ENCODE measurements around the gene ANKRD17. TPM values are rescaled to one million over a fixed set of nuclear protein-coding genes. Genes with fewer than 3 reads are reported as not detected.

ANKRD17 gene

GRCh38 chr4:73028621-73029020 is 230.0 kb downstream of the ANKRD17 start:
- Histone ChIP-seq H3K4me2 (ENCODE audit: low read length) (no peak overlapping the region), H3K9ac (ENCODE audit: low read depth, low read length) (no peak overlapping the region), H3K9me3 (replicated peaks; ENCODE audit: low read length) (no peaks in the 10 kb centered on the region), H3K4me3 (ENCODE audit: low read length) (no peak overlapping the region), H3K4me1 (ENCODE audit: control insufficient read depth, insufficient read depth, low read length) (no peaks in the 10 kb centered on the region), H3K36me3 (ENCODE audit: insufficient read depth, low read length) (no peaks in the 10 kb centered on the region), H3K27me3 (ENCODE audit: control insufficient read depth, insufficient read depth, low read length) (peaks cover 18% of the 10 kb centered on the region)

Small RNA genes within 50 kb of the gene (small RNA-seq; reads per million reads assigned to genes)
- not detected for gene RF00334
- not detected for gene RNU6ATAC5P
